Uterus (tissue), 4 donors: ENCODE data around the gene IL18BP. TPM values are rescaled to one million over a fixed set of nuclear protein-coding genes. Genes with fewer than 3 reads are reported as not detected.

Experiments
- DNase-seq, 2 donors: peaks; one replicate each; pipeline ENCODE4 v3.0.0-alpha.2; 2019 to 2020
- H3K27ac ChIP-seq, 2 donors: fragments of 200-600 bp; sonication (generic); 1 replicate in 1 of 2; 2 replicates in 1 of 2; pipeline ENCODE4 v1.5.1; 2016 to 2018
- H3K27me3 ChIP-seq, 2 donors: fragments of 200-600 bp; sonication (generic); one replicate each; pipeline ENCODE4 v1.5.1; 2018 to 2019; ENCODE audit warnings: control low read depth in 1 of 2
- H3K36me3 ChIP-seq, 2 donors: fragments of 200-600 bp; sonication (generic); one replicate each; pipeline ENCODE4 v1.5.1; 2019; ENCODE audit warnings: control low read depth in 1 of 2
- H3K4me1 ChIP-seq, 2 donors: fragments of 200-600 bp; sonication (generic); one replicate each; pipeline ENCODE4 v1.5.1; 2018 to 2019; ENCODE audit warnings: control low read depth in 1 of 2
- H3K4me3 ChIP-seq, 2 donors: fragments of 200-600 bp; sonication (generic); 1 replicate in 1 of 2; 2 replicates in 1 of 2; pipeline ENCODE4 v1.5.1; 2018 to 2019; ENCODE audit warnings: mild to moderate bottlenecking in 1 of 2
- H3K9me3 ChIP-seq, 2 donors: fragments of 200-600 bp; sonication (generic); one replicate each; pipeline ENCODE4 v1.5.1; 2019; ENCODE audit warnings: control low read depth in 1 of 2
- CTCF ChIP-seq, 4 experiments: fragments of 200-600 bp in 2 of 4; fragments of 450-650 bp in 2 of 4; sonication (generic) in 2 of 4; IDR thresholded peaks; one replicate each; pipeline ENCODE4 v1.5.1; 2016 to 2019; ENCODE audit warnings: antibody characterized with exemption in 4 of 4, mild to moderate bottlenecking in 2 of 4, moderate library complexity in 1 of 4
- POLR2A ChIP-seq, 2 donors: fragments of 450-650 bp; IDR thresholded peaks; one replicate each; pipeline ENCODE4 v1.6.1; 2016; ENCODE audit warnings: antibody characterized with exemption in 2 of 2, mild to moderate bottlenecking in 1 of 2, moderate library complexity in 1 of 2
- intact Hi-C: fragments of 100-400 bp; cut with DNase I; formaldehyde crosslinking; loops from one replicate; pipeline ENCODE4 v1.15.1; 2023; ENCODE audit warnings: low total_unique reads
- total RNA-seq, 4 donors: library from RNA; depleted of rRNA in 3 of 4; stranded (reverse); fragments of >200 nt in 3 of 4; gene quantifications; one replicate each; pipeline versions ENCODE4 v1.1.0 to v1.2.4, GENCODE V29; 2014 to 2023
- donor health status: DM: yes; HTN: yes; CAD: no.

Gene IL18BP
- total RNA-seq, 4 donors from 2014 or later: 7.3 to 24.6 (median 10.5) TPM

GRCh38 chr11:71995726-71996291 lies 2.9 kb upstream of the IL18BP start:
- H3K4me1 ChIP-seq: no peaks in the 10 kb centered on the region
- H3K27ac ChIP-seq: no peak overlapping the region
- no peaks in the 10 kb centered on the region for H3K27me3 ChIP-seq
- H3K4me3 ChIP-seq: no peak overlapping the region
- no peaks in the 10 kb centered on the region for H3K36me3 ChIP-seq
- no peaks in the 10 kb centered on the region for H3K9me3 ChIP-seq
- no peak for TF ChIP-seq POLR2A (IDR thresholded peaks at IDR 0.05)
- no peak for TF ChIP-seq CTCF (IDR thresholded peaks at IDR 0.05)
- no peak for DNase-seq
- intact Hi-C loops: no loop called here

GRCh38 chr11:71996517-71996916 lies 2.2 kb upstream of the IL18BP start:
- DNase-seq: no peak
- no peaks in the 10 kb centered on the region for H3K27me3 ChIP-seq
- H3K4me1 ChIP-seq: no peaks in the 10 kb centered on the region
- intact Hi-C loops: no loop called here
- H3K36me3 ChIP-seq: no peaks in the 10 kb centered on the region
- no peak overlapping the region for H3K4me3 ChIP-seq
- TF ChIP-seq CTCF (IDR thresholded peaks at IDR 0.05): no peak
- TF ChIP-seq POLR2A (IDR thresholded peaks at IDR 0.05): no peak
- H3K27ac ChIP-seq: no peak overlapping the region
- no peaks in the 10 kb centered on the region for H3K9me3 ChIP-seq

GRCh38 chr11:71996946-71997345 lies 1.8 kb upstream of the IL18BP start:
- Histone ChIP-seq H3K27ac (no peak overlapping the region), H3K27me3 (no peaks in the 10 kb centered on the region), H3K36me3 (no peaks in the 10 kb centered on the region), H3K4me3 (no peak overlapping the region), H3K4me1 (no peaks in the 10 kb centered on the region), H3K9me3 (no peaks in the 10 kb centered on the region)
- DNase-seq: no peak
- intact Hi-C loops: no loop called here
- TF ChIP-seq CTCF (IDR thresholded peaks at IDR 0.05) (no peak), POLR2A (IDR thresholded peaks at IDR 0.05) (no peak)

- TF ChIP-seq POLR2A (IDR thresholded peaks at IDR 0.05) (no peak), CTCF (IDR thresholded peaks at IDR 0.05) (no peak)
- Histone ChIP-seq H3K36me3 (no peaks in the 10 kb centered on the region), H3K27me3 (no peaks in the 10 kb centered on the region), H3K27ac (no peak overlapping the region), H3K4me3 (no peak overlapping the region), H3K4me1 (no peaks in the 10 kb centered on the region), H3K9me3 (no peaks in the 10 kb centered on the region)
- DNase-seq: no peak
- intact Hi-C loops: no loop called here
Measured at GRCh38 chr11:71997594-71997993, 1.1 kb upstream of the IL18BP start.

- H3K4me1 ChIP-seq: no peaks in the 10 kb centered on the region
- TF ChIP-seq POLR2A (IDR thresholded peaks at IDR 0.05) (no peak), CTCF (IDR thresholded peaks at IDR 0.05) (no peak)
- peak overlapping the region in 1 of 2 donors; percentile 81 for H3K27ac ChIP-seq
- H3K27me3 ChIP-seq: no peaks in the 10 kb centered on the region
- intact Hi-C loops: no loop called here
- H3K4me3 ChIP-seq: no peak overlapping the region
- no peaks in the 10 kb centered on the region for H3K9me3 ChIP-seq
- DNase-seq: no peak
- no peaks in the 10 kb centered on the region for H3K36me3 ChIP-seq
Measured at GRCh38 chr11:71998061-71998460, 648 bp upstream of the IL18BP start.
